Erythroblast (primary cell): ENCODE measurements around the gene SNX25.

ENCODE experiments used
- GATA1 ChIP-seq: IDR thresholded peaks from 2 replicates; pipeline ENCODE4 v1.6.1; 2011; ENCODE audit warnings: low read depth, mild to moderate bottlenecking, control low read depth, low read length, moderate library complexity
- POLR2A ChIP-seq: IDR thresholded peaks from 2 replicates; pipeline ENCODE4 v1.6.1; 2011; ENCODE audit warnings: mild to moderate bottlenecking, low read length

GRCh38 chr4:185167234-185167633 is 42.2 kb upstream of the SNX25 start:
- no peak for TF ChIP-seq GATA1
- TF ChIP-seq POLR2A: no peak
